Liver (tissue), 3 donors: Measurements from ENCODE around the gene HMHB1.

Experiments
- RAD21 ChIP-seq, 2 donors: IDR thresholded peaks; 2 replicates each; pipeline ENCODE4 v1.6.1; 2016; ENCODE audit warnings: antibody characterized with exemption in 2 of 2, mild to moderate bottlenecking in 2 of 2
- YY1 ChIP-seq: IDR thresholded peaks from 2 replicates; pipeline ENCODE4 v1.6.1; 2016; ENCODE audit warnings: antibody characterized with exemption, mild to moderate bottlenecking
- TF ChIP-seq, protein P1 (sequence below): fragments of 150-350 bp; IDR thresholded peaks from 2 replicates; pipeline ENCODE4 v1.5.1; 2017; ENCODE audit warnings: improper control_type of control experiment, low read depth, low read length; ENCODE audit not compliant: missing input control
- donor health status: healthy.
- donor health status: healthy.

DNA sequence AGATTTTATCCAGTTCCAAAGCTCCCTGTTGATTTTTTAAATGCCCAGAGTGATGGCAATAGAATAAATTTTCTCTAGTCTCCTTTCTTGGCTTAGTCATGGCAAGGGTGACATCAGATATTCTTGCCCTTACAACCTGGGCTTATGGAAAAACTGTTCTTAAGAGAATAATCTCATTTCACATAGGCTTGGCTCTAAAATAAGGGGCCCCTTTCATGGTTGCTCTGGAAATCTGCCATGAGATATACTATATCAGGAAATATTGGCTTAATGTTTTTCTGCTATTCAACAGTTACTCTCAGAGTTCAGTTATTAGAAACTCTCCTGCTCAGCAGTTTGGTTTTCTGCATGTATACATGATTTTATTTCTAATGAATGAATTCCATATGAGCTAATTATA is 7.8 kb downstream of the HMHB1 start:
- TF ChIP-seq, protein P1, sequence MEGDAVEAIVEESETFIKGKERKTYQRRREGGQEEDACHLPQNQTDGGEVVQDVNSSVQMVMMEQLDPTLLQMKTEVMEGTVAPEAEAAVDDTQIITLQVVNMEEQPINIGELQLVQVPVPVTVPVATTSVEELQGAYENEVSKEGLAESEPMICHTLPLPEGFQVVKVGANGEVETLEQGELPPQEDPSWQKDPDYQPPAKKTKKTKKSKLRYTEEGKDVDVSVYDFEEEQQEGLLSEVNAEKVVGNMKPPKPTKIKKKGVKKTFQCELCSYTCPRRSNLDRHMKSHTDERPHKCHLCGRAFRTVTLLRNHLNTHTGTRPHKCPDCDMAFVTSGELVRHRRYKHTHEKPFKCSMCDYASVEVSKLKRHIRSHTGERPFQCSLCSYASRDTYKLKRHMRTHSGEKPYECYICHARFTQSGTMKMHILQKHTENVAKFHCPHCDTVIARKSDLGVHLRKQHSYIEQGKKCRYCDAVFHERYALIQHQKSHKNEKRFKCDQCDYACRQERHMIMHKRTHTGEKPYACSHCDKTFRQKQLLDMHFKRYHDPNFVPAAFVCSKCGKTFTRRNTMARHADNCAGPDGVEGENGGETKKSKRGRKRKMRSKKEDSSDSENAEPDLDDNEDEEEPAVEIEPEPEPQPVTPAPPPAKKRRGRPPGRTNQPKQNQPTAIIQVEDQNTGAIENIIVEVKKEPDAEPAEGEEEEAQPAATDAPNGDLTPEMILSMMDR = no peak
- TF ChIP-seq YY1 = no peak
- TF ChIP-seq RAD21 (IDR thresholded peaks at IDR 0.05) = no peak
